Placental pericyte (primary cell): ENCODE results near the gene OR6K6. TPM values are rescaled to one million over a fixed set of nuclear protein-coding genes. Genes with fewer than 3 reads are reported as not detected.

Experiments used
- small RNA-seq: library from RNA; depleted of rRNA; stranded (forward); fragments of <200 nt; gene quantifications from one replicate; pipeline ENCODE3, GENCODE V24; 2012; ENCODE audit warnings: low replicate concordance
- total RNA-seq: library from RNA; depleted of rRNA; stranded (reverse); fragments of >200 nt; gene quantifications from 2 replicates; pipeline ENCODE4 v1.2.3, GENCODE V29; 2012

The OR6K6 gene, protein sequence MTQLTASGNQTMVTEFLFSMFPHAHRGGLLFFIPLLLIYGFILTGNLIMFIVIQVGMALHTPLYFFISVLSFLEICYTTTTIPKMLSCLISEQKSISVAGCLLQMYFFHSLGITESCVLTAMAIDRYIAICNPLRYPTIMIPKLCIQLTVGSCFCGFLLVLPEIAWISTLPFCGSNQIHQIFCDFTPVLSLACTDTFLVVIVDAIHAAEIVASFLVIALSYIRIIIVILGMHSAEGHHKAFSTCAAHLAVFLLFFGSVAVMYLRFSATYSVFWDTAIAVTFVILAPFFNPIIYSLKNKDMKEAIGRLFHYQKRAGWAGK
- not detected in 2 replicates for total RNA-seq

DNA sequence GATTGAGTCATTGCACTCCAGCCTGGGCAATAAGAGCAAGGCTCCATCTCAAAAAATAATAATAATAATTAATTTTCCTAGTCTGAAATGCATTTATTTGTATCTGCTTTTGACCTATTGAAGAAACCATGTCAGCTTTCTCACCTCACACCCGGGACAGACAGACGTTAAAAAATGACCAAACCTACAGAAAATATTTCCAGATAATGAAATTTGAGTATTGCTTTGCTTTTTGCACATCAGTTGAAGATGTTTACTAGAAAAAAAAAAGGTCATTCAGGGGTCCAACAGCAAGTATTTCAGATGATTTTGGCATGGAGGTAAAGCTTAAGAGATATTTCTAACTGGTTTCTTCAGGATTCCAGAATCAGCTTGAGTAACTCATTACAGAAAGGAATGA, at the start of gene OR6K6:
OR6K6 (plus strand) TSS at position 301 of the 400 bp plus-strand sequence. CDS start 168 bp downstream, outside the sequence.

DNA sequence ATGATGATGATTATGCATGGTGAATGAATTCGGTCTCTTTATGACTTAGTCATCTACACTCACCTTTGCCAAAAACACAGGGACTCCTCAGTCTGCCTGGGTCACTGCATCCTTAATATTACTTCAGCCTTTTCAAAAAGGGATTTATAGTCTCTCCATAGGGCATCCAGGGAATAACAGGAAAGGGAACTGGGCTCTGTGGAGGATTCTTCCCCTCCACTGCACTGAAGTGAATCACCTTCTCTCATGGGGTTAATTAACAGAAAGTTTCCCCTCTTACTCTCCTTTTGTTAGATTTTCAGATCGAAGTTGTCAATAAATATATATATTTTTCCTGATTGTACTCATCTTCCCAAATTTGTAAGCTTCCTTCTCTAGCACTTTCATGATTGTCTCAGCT, 33.9 kb upstream of the OR6K6 start, which contains the start of gene OR6K3:
OR6K3 (minus strand) TSS at position 101 of the 400 bp plus-strand sequence. CDS start 2,605 bp downstream, outside the sequence.

DNA sequence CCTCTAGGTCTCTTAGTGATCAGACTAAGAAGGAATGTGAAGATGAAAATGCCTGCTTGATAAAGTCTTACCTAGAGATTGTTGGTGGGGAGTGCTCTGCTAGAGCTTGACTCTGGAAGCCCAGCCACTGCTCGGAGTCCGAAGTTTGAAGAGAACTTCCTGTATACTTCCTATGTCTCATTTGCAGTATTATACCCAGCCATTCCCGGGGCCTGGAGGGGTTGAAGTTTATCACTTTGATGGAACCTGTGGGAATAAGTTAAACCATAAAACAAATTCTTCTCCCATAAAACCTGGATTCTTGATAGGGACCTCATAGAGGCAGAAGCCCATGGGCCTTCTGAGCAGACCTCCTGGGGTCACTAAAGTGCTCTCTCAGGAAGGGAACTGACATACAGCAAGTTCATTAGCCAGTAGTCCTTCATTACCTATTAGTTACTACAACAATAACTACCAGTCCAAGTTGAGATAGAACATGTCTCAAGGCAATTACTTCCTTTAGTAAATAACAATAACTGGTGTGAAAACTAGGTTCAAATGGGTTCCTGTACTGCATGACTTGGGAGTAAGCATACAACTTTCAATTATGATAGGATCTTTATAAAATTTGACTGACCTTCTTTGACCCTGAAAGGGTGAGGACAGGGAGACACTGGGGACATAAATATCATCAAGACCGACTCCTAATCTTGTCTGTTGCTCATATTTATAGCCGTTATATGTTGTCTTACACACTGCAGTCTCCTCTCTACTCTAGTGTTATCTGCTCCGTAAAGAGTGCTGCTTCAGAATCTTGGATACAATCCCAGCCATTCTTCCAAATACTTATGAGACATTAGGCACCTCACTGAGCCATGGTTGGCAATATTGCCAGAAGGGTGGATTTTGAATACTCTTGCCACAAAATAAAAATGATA, 17.7 kb downstream of the OR6K6 start, which contains the start of gene OR6N1:
OR6N1 (minus strand) TSS at position 246 of the 917 bp plus-strand sequence. CDS start 5,513 bp downstream, outside the sequence.

DNA sequence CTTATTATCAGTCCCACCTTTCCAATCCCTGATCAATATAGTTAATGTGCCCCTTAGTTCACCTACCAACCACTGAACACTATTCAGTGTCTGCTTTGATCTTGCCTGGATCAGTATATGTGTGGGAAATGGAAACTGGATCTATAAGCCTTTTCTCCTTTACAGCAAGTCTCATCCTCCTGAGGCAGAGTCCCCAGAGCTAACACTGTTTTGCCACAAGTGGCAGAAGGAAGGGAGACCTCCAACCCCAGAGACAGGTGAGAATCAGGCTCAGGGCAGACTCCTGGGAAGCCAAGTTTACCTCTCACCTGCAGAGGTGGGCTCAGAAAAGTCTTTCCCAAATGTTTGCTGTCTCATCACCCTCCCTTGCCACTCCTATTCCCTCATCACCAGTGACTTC, 26.6 kb downstream of the OR6K6 start, which contains the start of gene OR6N2:
OR6N2 (minus strand) TSS at position 101 of the 400 bp plus-strand sequence. CDS start 3,569 bp downstream, outside the sequence.

Small RNAs within 50 kb of the gene (small RNA-seq; reads per million reads assigned to genes)
- gene OR2AQ1P, result not detected

Other genes with a start within 250 kb of the OR6K6 start
- gene OR6Y1, start 200.3 kb upstream of the OR6K6 start, total RNA-seq, result not detected in 2 replicates
- not detected in 2 replicates for gene OR6P1, start 184.1 kb upstream of the OR6K6 start, total RNA-seq
- gene OR10X1, start 174.8 kb upstream of the OR6K6 start, total RNA-seq, result not detected in 2 replicates
- not detected in 2 replicates for gene OR10Z1, start 149.5 kb upstream of the OR6K6 start, total RNA-seq
- not detected in 2 replicates for gene SPTA1, start 68.0 kb upstream of the OR6K6 start, total RNA-seq
- not detected in 2 replicates for gene OR6K2, start 54.1 kb upstream of the OR6K6 start, total RNA-seq
- not detected in 2 replicates for gene OR6K3, start 34.0 kb upstream of the OR6K6 start, total RNA-seq
- gene OR6N1, start 17.5 kb downstream of the OR6K6 start, total RNA-seq, result not detected in 2 replicates
- not detected in 2 replicates for gene OR6N2, start 26.5 kb downstream of the OR6K6 start, total RNA-seq
- gene MNDA, start 76.6 kb downstream of the OR6K6 start, total RNA-seq, result not detected in 2 replicates
- gene PYHIN1, start 176.8 kb downstream of the OR6K6 start, total RNA-seq, result not detected in 2 replicates